ENCODE measurements around the gene PKN1. TPM values are rescaled to one million over a fixed set of nuclear protein-coding genes. Genes with fewer than 3 reads are reported as not detected.

Gene PKN1
- total and polyA plus RNA-seq, 8 donors, result 42.0 to 268 (median 87.9) TPM

- peaks cover 0 to 15% (median 0%) of the 10 kb centered on the region in 4 donors for H3K4me1 ChIP-seq
- intact Hi-C loops (cut with DNase I; ENCODE audit: low total_unique reads), result no loop called here
- no peaks in the 10 kb centered on the region for H3K27me3 ChIP-seq
- H3K27ac ChIP-seq, result no peak overlapping the region
- no peak for DNase-seq
- H3K4me3 ChIP-seq, result no peak overlapping the region
- H3K36me3 ChIP-seq, result peaks cover 46 to 86% (median 72%) of the 10 kb centered on the region in 4 donors
- WGBS, 5 donors, result 79 to 86% (median 84%) methylated on average over 10 of the region's 10 CpGs
- TF ChIP-seq POLR2AphosphoS5 (IDR thresholded peaks at IDR 0.05) (no peak), EP300 (IDR thresholded peaks at IDR 0.05) (no peak), POLR2A (IDR thresholded peaks at IDR 0.05) (no peak), CTCF (IDR thresholded peaks at IDR 0.05) (no peak)
- no peaks in the 10 kb centered on the region for H3K9me3 ChIP-seq
Observed at GRCh38 chr19:14391156-14391821, 41.8 kb upstream of the PKN1 start.

- peaks cover 53 to 88% (median 79%) of the 10 kb centered on the region in 4 donors for H3K36me3 ChIP-seq
- 69 to 87% (median 82%) methylated on average over 5 of the region's 5 CpGs for WGBS, 5 donors
Observed at GRCh38 chr19:14393329-14393728, 39.8 kb upstream of the PKN1 start.

GRCh38 chr19:14394167-14394566, 38.9 kb upstream of the PKN1 start:
- H3K4me1 ChIP-seq, result no peaks in the 10 kb centered on the region
- TF ChIP-seq CTCF (IDR thresholded peaks at IDR 0.05) (no peak), POLR2A (IDR thresholded peaks at IDR 0.05) (no peak)
- intact Hi-C loops (cut with DNase I; ENCODE audit: low total_unique reads), result no loop called here
- H3K27me3 ChIP-seq, result no peaks in the 10 kb centered on the region
- WGBS, 5 donors, result 82 to 90% (median 86%) methylated on average over 6 to 9 of the region's 9 CpGs
- H3K9me3 ChIP-seq, result no peaks in the 10 kb centered on the region
- no peak for DNase-seq
- no peak overlapping the region for H3K4me3 ChIP-seq
- H3K27ac ChIP-seq, result no peak overlapping the region
- H3K36me3 ChIP-seq, result peaks cover 57 to 91% (median 83%) of the 10 kb centered on the region in 4 donors

More at GRCh38 chr19:14393329-14393728, 39.8 kb upstream of the PKN1 start:
- Histone ChIP-seq H3K4me3 (no peak overlapping the region), H3K9me3 (no peaks in the 10 kb centered on the region), H3K4me1 (peaks cover 0 to 4% (median 0%) of the 10 kb centered on the region in 4 donors), H3K27me3 (no peaks in the 10 kb centered on the region), H3K27ac (no peak overlapping the region)
- no peak for DNase-seq
- intact Hi-C loops (cut with DNase I; ENCODE audit: low total_unique reads), result no loop called here
- no peak for TF ChIP-seq EP300 (IDR thresholded peaks at IDR 0.05)
- no peak for TF ChIP-seq POLR2AphosphoS5 (IDR thresholded peaks at IDR 0.05)
- TF ChIP-seq CTCF (IDR thresholded peaks at IDR 0.05), result no peak
- no peak for TF ChIP-seq POLR2A (IDR thresholded peaks at IDR 0.05)

- Histone ChIP-seq H3K4me1 (no peaks in the 10 kb centered on the region), H3K27me3 (no peaks in the 10 kb centered on the region), H3K4me3 (no peak overlapping the region), H3K36me3 (peaks cover 60 to 93% (median 89%) of the 10 kb centered on the region in 4 donors), H3K27ac (no peak overlapping the region), H3K9me3 (no peaks in the 10 kb centered on the region)
- intact Hi-C loops (cut with DNase I; ENCODE audit: low total_unique reads), result loop anchor here (5.0 kb wide), 1 partner anchor 372 kb away; no protein-coding TSS in a partner anchor
- DNase-seq, result no peak
- WGBS, 5 donors, result 85 to 94% (median 92%) methylated on average over 9 of the region's 9 CpGs
- TF ChIP-seq POLR2A (IDR thresholded peaks at IDR 0.05), result no peak
- TF ChIP-seq CTCF (IDR thresholded peaks at IDR 0.05), result no peak
- no peak for TF ChIP-seq EP300 (IDR thresholded peaks at IDR 0.05)
- TF ChIP-seq POLR2AphosphoS5 (IDR thresholded peaks at IDR 0.05), result no peak
Observed at GRCh38 chr19:14395262-14395661, 37.8 kb upstream of the PKN1 start.

All from stomach (tissue), 9 donors.